Stimulated activated CD8-positive, alpha-beta memory T cell treated with anti-CD3 and anti-CD28 coated beads, Interleukin-4, amount 100 ng/mL, for 4 hours (primary cell): ENCODE measurements around the gene TSEN54.
A peak's percentile ranks its signal among the peaks of the same experiment; 100 is the strongest.
"Not testable (repeated sequence)": the region's sequence is repeated elsewhere in the genome, so short reads cannot be mapped to it uniquely, and the experiment has no call there.

Experiments used
- DNase-seq, 2 donors: peaks; one replicate each; pipeline ENCODE4 v3.0.0-alpha.2; 2020; ENCODE audit warnings: low read depth in 2 of 2, low spot score in 1 of 2

TSEN54 gene

GRCh38 chr17:75518201-75518600 is 1.9 kb downstream of the TSEN54 start:
- DNase-seq: no peak

DNA sequence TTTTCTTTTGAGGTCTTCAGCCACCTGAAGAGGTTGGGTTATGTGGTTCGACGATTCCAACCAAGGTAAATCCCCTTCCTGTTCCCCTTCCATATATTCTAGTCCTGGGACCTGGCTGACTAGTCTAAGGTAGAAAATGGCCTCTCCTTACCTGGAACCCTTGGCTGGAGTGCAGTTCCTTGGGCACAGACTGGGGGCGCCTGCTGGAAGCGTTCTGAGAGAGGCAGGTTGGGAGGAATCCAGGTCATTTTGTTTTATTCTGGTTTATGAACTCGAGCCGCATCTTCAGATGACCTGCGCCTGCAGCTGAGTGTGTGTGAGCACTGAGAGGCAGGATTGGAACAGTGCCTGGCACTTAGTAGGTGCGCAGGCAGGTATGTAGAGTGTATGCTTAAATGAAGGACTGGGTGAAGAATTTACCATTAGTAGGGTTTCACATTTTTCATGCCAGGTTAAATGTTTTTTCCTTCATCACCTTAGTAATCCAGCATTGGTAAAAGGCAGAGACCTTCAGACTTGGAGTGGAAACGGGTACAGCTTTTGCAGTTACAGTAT is 2.7 kb downstream of the TSEN54 start:
- DNase-seq: no peak

- DNase-seq: not testable (repeated sequence)
Observed at GRCh38 chr17:75520413-75520812, 4.1 kb downstream of the TSEN54 start.

GRCh38 chr17:75521290-75521689 is 5.0 kb downstream of the TSEN54 start:
- no peak for DNase-seq

DNA sequence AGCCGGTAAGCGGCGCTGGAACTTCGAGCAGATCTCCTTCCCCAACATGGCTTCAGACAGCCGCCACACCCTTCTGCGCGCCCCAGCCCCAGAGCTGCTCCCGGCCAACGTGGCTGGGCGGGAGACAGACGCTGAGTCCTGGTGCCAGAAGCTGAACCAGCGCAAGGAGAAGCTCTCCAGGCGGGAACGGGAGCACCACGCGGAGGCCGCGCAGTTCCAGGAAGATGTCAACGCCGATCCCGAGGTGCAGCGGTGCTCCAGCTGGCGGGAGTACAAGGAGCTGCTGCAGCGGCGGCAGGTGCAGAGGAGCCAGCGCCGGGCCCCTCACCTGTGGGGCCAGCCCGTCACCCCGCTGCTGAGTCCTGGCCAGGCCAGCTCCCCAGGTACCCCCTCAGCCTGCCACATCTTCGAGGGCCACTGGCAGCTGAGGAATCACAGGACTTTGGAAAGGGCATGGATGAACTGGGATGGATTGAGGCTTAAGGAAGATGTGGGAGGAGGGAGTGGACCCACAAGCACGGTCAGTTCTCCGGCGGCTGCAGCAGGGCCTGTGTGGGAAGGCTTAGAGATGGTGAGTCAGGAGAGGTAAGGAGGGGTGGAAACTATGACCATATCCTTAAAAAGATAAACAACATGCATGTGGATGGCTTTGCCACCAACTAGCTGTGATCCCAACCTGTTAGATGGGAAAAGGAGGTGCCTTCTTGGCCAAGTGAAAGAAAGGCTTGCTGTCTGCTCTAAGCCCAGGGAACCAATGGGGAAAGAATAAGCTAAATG is 5.8 kb downstream of the TSEN54 start:
- no peak for DNase-seq

GRCh38 chr17:75523647-75524046 is 7.3 kb downstream of the TSEN54 start:
- no peak for DNase-seq

DNA sequence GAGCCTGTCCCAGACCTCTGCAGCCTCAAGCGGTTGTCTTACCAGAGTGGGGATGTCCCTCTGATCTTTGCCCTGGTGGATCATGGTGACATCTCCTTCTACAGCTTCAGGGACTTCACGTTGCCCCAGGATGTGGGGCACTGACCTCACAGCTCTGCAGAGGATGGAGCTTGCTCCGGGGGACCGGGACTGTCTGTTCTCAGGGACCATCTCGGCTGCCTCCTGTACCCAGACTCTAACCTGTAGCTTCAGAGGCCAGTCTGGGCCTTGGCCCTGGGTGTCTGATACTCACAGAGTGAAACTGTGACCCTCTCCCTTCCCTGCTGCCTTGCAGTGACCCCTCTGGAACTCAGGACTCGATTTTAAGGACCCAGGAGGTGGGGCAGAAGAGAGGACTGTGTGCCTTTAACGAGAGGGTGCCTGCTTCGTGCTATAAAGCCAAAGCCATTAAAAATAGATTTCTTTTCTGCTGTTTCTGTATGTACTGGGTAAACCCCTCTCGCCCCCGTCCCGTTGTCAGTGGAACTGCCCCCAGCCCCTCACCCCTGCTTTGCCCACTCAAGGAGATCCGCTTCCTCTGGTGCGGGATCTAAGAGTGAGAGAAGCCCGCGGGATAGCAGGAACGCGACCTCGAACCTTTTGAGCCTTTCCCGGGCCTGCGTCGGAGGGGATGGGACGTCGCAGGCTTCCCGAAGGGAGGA is 8.1 kb downstream of the TSEN54 start:
- DNase-seq: no peak

GRCh38 chr17:75524970-75525805 is 8.9 kb downstream of the TSEN54 start, which contains the start of gene LLGL2:
LLGL2 (plus strand) TSS chr17:75525697; CDS start chr17:75543427, 17,730 bp downstream.
- DNase-seq: peak; percentile 50 to 65

GRCh38 chr17:75525806-75526554 is 9.7 kb downstream of the TSEN54 start:
- DNase-seq: no peak

DNA sequence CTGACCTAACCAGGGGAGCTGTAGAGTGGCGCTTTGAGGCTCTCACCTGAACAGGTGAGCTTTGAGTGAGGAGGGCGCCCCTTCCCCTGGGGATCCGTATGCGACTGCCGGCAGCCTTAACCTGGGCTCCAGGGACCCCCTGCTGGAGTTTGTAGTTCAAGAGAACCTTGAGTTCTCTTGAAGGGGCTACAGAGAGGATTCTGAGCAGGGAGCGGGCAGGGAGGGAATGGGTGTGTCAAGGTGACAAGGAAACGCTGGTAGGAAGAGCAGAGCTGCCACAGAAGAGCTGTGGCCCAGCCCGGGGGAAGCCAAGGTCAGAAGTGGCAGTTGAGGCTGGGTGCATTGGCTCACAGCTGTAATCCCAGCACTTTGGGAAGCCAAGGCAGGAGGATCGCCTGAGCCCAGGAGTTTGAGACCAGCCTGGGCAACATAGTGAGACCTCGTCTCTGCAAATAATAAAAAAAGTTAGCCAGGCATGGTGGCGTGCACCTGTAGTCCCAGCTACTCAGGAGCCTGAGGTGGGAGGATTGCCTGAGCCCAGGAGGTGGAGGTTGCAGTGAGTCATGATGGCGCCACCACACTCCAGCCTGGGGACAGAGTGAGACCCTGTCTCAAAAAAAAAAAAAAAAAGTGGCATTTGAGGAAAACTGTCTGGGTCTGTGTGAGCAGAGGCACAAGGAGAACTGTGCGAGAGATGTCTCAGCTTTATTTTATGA is 10.4 kb downstream of the TSEN54 start:
- DNase-seq: no peak

DNA sequence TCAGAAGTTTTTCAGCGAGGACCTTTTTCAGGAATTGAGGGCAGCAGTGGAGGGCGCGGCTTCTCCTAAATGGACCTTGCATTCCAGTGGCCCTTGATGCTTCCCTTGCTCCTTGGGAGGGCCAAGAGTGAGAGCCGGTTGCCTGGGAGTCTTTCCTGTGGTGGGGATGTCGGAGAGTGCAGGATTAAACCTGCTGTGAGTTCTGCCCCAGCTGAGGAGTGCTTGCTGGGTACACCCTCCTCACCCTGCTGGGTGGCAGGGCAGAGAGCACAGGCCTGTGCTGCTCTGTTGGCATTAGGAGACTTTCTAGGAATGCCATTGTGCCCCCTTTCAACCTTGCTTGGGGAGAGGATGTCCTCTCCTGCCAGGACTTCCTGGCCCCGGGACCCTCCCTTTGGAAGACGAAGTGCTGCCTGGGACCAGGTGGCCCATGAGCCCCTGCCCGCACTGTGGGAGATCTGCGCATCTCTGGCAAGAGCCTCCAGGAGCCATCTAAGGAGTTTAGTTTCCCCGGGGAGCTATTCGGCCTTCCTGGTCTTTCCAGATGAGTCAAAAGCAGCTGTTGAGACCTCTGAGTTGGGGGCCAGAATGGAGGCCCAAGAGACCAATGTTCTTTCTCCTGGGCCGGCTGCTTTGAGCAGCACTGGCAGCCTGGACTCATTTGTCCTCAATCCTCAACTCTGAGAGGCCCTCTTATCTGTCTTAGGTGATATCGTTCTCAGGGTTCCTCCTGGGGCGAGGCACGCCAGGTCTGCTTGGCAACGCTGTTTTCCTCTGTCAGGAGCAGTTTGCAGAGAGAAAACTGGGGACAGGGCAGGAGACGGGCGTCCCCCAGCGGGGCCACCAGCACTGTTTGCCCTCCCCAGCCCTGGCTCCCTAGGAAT is 14.8 kb downstream of the TSEN54 start:
- no peak for DNase-seq

DNA sequence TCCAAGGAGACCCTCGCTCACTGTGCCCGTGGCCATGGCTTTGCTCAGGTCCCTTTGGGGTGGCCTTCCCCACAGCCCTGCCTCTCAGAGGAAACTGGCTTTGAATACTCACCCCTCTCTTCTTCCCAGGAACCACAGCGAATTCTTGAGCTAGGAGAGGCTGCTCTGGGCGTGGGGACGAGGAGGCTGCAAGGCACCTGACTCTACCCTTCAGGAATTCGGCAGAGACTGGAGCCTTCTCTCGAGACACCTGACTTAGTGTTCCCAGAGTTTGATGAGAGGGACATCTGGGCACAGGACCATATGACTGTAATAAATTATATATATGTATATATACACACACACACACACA is 15.4 kb downstream of the TSEN54 start:
- no peak for DNase-seq

- DNase-seq: peak in 1 of 2 donors; percentile 35
Observed at GRCh38 chr17:75535119-75535537, 18.8 kb downstream of the TSEN54 start.

- no peak for DNase-seq
Observed at GRCh38 chr17:75535871-75536270, 19.5 kb downstream of the TSEN54 start.

- DNase-seq: no peak
Observed at GRCh38 chr17:75536366-75536765, 20.0 kb downstream of the TSEN54 start.

DNA sequence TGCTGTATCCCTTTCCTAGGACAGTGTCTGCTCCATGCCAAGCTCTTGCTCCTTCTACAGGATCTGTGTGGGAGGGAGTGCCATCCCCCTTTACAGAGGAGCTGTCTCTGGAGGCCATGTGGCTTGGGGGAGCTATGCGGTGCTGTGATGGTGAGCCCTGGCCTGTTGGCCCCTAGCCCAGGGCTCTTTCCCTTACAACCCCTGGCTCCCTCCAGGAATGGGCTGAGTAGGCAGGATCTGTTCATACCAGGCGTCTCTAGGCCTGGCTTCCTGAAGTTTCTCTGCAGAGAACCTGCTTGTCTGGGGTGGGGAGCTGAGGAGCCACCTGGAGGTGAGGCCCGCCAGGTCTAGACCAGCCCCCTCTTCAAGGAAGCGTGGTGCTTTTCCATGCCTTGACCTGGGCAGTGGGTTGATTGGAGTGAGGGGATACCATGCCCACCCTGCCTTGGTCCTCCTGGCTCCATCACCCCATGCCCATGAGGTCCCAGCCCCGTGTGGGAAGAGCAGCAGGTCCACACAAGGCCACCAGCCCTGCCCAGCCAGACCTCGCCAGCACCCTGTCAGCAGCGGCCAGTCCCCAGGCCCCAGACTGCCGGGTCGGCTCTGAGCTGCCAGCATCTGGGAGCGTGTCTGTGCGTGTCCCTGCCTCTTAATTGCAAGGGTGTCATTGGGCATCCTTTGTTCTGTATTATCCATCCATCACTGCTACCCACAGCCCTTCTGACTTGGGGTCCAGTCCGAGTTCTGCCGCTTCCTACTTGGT is 23.8 kb downstream of the TSEN54 start:
- DNase-seq: no peak

DNA sequence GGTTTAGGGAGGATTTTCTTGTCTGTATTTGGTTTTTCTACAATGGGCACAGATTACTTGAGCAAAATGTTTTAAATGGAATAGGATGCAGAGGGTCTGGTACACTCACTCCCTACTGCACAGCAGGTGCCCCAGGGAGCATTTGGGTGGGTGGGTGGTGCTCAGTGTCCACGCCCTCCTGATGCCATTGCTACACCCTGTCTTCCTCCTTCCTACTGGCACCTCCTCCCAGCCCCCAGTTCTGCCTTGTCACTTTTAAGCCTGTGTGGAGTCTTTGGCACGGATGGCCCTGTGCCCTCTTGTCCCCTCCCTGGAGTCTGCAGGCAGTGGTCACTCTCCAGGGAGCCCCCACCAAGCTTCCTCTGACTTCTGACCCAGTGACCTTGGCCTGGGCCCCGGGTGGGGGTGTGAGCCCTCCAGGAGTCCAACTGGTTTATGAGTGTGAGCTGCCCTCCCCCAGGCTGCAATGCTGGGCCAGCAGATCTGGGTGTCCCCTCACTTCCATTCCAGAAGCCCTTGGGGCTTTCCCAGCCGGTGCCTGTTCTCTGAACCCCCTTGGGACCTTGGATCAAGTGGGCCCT is 24.7 kb downstream of the TSEN54 start:
- DNase-seq: no peak

- no peak for DNase-seq
Observed at GRCh38 chr17:75542229-75542628, 25.9 kb downstream of the TSEN54 start.
